Measurements from ENCODE around the gene ARHGAP9. TPM values are rescaled to one million over a fixed set of nuclear protein-coding genes. Genes with fewer than 3 reads are reported as not detected.
"Not testable (repeated sequence)": the region's sequence is repeated elsewhere in the genome, so short reads cannot be mapped to it uniquely, and the experiment has no call there.

ARHGAP9 gene
- total RNA-seq, 4 donors from 2014 or later: 11.7 to 87.2 (median 27.3) TPM; not detected in 1

DNA sequence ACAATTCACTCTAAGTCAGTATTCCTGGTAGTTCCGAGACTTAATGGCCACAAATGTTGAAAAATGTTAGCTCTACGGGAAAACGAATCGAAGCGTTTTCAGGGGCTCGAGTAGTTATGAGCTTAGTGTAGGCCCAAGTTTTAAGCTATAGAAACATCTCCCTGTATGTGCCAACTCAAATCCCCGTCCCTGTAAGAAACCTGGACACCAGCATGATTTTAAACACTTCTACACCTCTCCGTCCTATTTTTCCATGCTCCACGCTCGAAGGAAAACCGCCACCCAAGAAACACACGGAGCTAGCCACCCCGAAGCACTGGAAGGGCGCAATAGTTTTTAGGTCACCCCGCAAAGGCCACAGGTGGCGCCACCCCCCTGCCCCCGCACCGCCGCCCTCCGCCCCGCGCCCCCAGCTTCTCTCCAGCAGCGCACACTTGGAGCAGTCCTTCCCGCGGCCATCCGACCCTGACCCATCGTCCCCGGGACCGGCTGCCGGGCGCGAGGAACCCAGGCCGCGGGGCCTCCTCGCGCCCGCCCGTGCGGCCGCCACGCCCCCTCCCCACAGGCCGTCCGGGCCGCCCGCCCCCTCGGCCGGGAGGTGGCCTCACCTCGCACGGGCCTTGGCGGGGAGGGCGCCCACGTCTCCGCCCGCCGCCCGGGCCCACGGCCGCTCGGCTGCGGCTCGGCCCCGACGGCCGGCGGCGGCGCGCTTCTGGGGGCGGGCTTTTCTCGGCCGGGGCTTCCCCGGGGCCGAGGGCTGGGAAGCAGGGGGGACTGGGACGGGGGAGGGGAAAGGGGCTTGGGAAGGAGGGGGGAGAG lies 49.3 kb downstream of the ARHGAP9 start:
- DNase-seq: no peak
- WGBS, 2 donors (ENCODE audit: low coverage in 1 of 2): 0 to 1% methylated on average over 16 to 23 of the region's 74 CpGs
- peaks cover 5 to 22% (median 8%) of the 10 kb centered on the region in 4 donors for H3K4me1 ChIP-seq
- peak overlapping the region; percentile 94 to 98 (median 96) for H3K27ac ChIP-seq
- peak overlapping the region; percentile 75 to 89 (median 78) for H3K4me3 ChIP-seq
- in situ Hi-C loops (cut with MboI; ENCODE audit: low pct_ligation_motif_present in 1 of 4, low pct_unique_long_range_greater_than_20kb in 1 of 4, low sequenced_read_pairs in 3 of 4): loop anchor here in 1 of 4 donors (25.0 kb wide), 1 partner anchor 118 kb away; no protein-coding TSS in a partner anchor
- no peaks in the 10 kb centered on the region for H3K27me3 ChIP-seq
- intact Hi-C loops (cut with DNase I; ENCODE audit: low total_unique reads): no loop called here
- TF ChIP-seq POLR2A (IDR thresholded peaks at IDR 0.05) (no peak), EP300 (IDR thresholded peaks at IDR 0.05; ENCODE audit: low read depth) (no peak), POLR2AphosphoS5 (IDR thresholded peaks at IDR 0.05) (no peak)
- TF ChIP-seq, protein P1, sequence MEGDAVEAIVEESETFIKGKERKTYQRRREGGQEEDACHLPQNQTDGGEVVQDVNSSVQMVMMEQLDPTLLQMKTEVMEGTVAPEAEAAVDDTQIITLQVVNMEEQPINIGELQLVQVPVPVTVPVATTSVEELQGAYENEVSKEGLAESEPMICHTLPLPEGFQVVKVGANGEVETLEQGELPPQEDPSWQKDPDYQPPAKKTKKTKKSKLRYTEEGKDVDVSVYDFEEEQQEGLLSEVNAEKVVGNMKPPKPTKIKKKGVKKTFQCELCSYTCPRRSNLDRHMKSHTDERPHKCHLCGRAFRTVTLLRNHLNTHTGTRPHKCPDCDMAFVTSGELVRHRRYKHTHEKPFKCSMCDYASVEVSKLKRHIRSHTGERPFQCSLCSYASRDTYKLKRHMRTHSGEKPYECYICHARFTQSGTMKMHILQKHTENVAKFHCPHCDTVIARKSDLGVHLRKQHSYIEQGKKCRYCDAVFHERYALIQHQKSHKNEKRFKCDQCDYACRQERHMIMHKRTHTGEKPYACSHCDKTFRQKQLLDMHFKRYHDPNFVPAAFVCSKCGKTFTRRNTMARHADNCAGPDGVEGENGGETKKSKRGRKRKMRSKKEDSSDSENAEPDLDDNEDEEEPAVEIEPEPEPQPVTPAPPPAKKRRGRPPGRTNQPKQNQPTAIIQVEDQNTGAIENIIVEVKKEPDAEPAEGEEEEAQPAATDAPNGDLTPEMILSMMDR (IDR thresholded peaks at IDR 0.05): no peak
- H3K36me3 ChIP-seq: no peaks in the 10 kb centered on the region
- no peaks in the 10 kb centered on the region for H3K9me3 ChIP-seq

DNA sequence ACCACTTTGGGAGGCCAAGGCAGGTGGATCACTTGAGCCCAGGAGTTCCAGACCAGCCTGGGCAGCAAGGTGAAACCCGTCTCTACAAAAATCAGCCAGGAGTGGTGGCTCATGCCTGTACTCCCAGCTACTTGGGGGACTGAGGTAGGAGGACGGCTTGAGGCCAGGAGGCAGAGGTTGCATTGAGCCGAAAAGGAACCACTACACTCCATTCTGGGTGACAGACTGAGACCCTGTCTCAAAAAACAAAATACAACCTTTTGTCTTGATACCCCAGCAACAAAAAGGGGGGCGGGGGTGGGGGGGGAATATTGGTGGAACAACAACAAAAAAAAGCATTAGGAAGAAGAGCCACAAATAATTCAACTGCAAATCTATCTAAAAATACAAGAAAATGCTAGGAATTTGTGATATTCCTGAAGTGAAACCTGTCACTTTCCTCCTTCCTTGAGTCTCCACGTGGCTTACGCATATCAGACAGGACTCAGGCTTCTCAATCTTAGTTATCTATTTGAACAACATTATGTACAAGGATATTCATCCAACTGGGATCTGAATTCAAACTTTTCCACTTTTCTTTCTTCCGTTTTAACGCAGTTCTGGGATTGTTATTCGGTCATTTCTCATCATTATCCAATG lies 50.1 kb downstream of the ARHGAP9 start:
- peak overlapping the region; percentile 94 to 98 (median 96) for H3K27ac ChIP-seq
- H3K4me1 ChIP-seq: peaks cover 5 to 22% (median 8%) of the 10 kb centered on the region in 4 donors
- H3K36me3 ChIP-seq: no peaks in the 10 kb centered on the region
- H3K9me3 ChIP-seq: no peaks in the 10 kb centered on the region
- 21 to 24% methylated on average over 8 to 9 of the region's 9 CpGs for WGBS, 2 donors (ENCODE audit: low coverage in 1 of 2)
- intact Hi-C loops (cut with DNase I; ENCODE audit: low total_unique reads) (no loop called here), in situ Hi-C loops (cut with MboI; ENCODE audit: low pct_ligation_motif_present in 1 of 4, low pct_unique_long_range_greater_than_20kb in 1 of 4, low sequenced_read_pairs in 3 of 4) (loop anchor here in 1 of 4 donors (25.0 kb wide), 1 partner anchor 117 kb away; no protein-coding TSS in a partner anchor)
- no peaks in the 10 kb centered on the region for H3K27me3 ChIP-seq
- H3K4me3 ChIP-seq: peak overlapping the region; percentile 75 to 89 (median 78)
- DNase-seq: no peak
- TF ChIP-seq POLR2A (IDR thresholded peaks at IDR 0.05): no peak
- no peak for TF ChIP-seq POLR2AphosphoS5 (IDR thresholded peaks at IDR 0.05)
- TF ChIP-seq, protein P1 (IDR thresholded peaks at IDR 0.05): no peak
- TF ChIP-seq EP300 (IDR thresholded peaks at IDR 0.05; ENCODE audit: low read depth): no peak

DNA sequence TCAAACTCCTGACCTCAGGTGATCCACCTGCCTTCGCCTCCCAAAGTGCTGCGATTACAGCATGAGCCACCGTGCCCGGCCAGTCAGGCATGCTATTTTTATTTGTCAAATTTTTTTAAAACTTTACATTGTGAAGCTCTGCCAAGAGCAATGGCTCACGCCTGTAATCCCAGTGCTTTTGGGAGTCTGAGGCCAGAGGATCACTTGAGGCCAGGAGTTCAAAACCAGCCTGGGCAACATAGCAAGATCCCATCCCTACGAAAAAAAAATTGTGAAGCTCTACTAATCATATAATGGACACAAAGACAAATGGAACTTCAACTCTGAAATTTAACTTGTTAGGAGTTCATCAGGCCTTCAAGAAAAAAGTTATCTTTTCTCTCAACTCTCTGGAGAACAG lies 50.7 kb downstream of the ARHGAP9 start:
- Histone ChIP-seq H3K9me3 (no peaks in the 10 kb centered on the region), H3K27me3 (no peaks in the 10 kb centered on the region), H3K36me3 (no peaks in the 10 kb centered on the region), H3K4me1 (peaks cover 5 to 22% (median 8%) of the 10 kb centered on the region in 4 donors), H3K4me3 (no peak overlapping the region), H3K27ac (peak overlapping the region; percentile 94 to 98 (median 96))
- TF ChIP-seq EP300 (IDR thresholded peaks at IDR 0.05; ENCODE audit: low read depth): no peak
- TF ChIP-seq POLR2AphosphoS5 (IDR thresholded peaks at IDR 0.05): no peak
- TF ChIP-seq, protein P1 (IDR thresholded peaks at IDR 0.05): no peak
- no peak for TF ChIP-seq POLR2A (IDR thresholded peaks at IDR 0.05)
- in situ Hi-C loops (cut with MboI; ENCODE audit: low pct_ligation_motif_present in 1 of 4, low pct_unique_long_range_greater_than_20kb in 1 of 4, low sequenced_read_pairs in 3 of 4) (loop anchor here in 1 of 4 donors (25.0 kb wide), 1 partner anchor 117 kb away; no protein-coding TSS in a partner anchor), intact Hi-C loops (cut with DNase I; ENCODE audit: low total_unique reads) (no loop called here)
- DNase-seq: no peak
- 78 to 84% methylated on average over 2 to 6 of the region's 6 CpGs for WGBS, 2 donors (ENCODE audit: low coverage in 1 of 2)

- H3K4me1 ChIP-seq: peaks cover 5 to 22% (median 8%) of the 10 kb centered on the region in 4 donors
- DNase-seq; intact Hi-C loops (cut with DNase I; ENCODE audit: low total_unique reads); H3K4me3 ChIP-seq; H3K27ac ChIP-seq; H3K36me3 ChIP-seq; H3K27me3 ChIP-seq; H3K9me3 ChIP-seq: not testable (repeated sequence)
- in situ Hi-C loops (cut with MboI; ENCODE audit: low pct_ligation_motif_present in 1 of 4, low pct_unique_long_range_greater_than_20kb in 1 of 4, low sequenced_read_pairs in 3 of 4): loop anchor here in 1 of 4 donors (25.0 kb wide), 1 partner anchor 115 kb away; no protein-coding TSS in a partner anchor
- WGBS, 2 donors (ENCODE audit: low coverage in 1 of 2): 92 to 100% methylated on average over 1 to 10 of the region's 10 CpGs
These were observed 52.7 kb downstream of the ARHGAP9 start for GRCh38 chr12:57426948-57427347.

Small RNA genes lying within 50 kb of the gene (small RNA-seq; reads per million reads assigned to genes)
- gene MIR616: 0 to 0.18 (median 0.07) reads per million in 4 donors

Other genes starting within 250 kb of the ARHGAP9 start
- 1 to 10 TPM; 1.8 to 3.3 (median 1.9) TPM for gene STAC3, start 228.7 kb downstream of the ARHGAP9 start, total RNA-seq
- 10 to 100 TPM; 26.3 to 56.9 (median 33.3) TPM for gene R3HDM2, start 48.8 kb downstream of the ARHGAP9 start, total RNA-seq
- gene INHBC, start 45.1 kb downstream of the ARHGAP9 start, total RNA-seq: not detected
- not detected for gene INHBE, start 24.6 kb downstream of the ARHGAP9 start, total RNA-seq
- gene GLI1, start 20.1 kb downstream of the ARHGAP9 start, total RNA-seq: 1 to 10 TPM in 1 of 4 donors, under 1 TPM in 2, not detected in 1; 0.41 to 1.2 (median 0.79) TPM
- gene MARS1, start 8.2 kb upstream of the ARHGAP9 start, total RNA-seq: 100 to 1,000 TPM in 2 of 4 donors, 10 to 100 TPM in 2; 39.0 to 184 (median 103) TPM
- gene DDIT3, start 40.6 kb upstream of the ARHGAP9 start, total RNA-seq: 100 to 1,000 TPM in 2 of 4 donors, 10 to 100 TPM in 2; 27.6 to 338 (median 67.6) TPM
- 100 to 1,000 TPM in 1 of 4 donors, 10 to 100 TPM in 3; 36.6 to 155 (median 51.0) TPM for gene MBD6, start 43.0 kb upstream of the ARHGAP9 start, total RNA-seq
- gene DCTN2, start 67.3 kb upstream of the ARHGAP9 start, total RNA-seq: 100 to 1,000 TPM; 154 to 344 (median 175) TPM
- gene KIF5A, start 70.2 kb upstream of the ARHGAP9 start, total RNA-seq: 1 to 10 TPM; 1.3 to 6.2 (median 1.6) TPM
- gene PIP4K2C, start 111.3 kb upstream of the ARHGAP9 start, total RNA-seq: 100 to 1,000 TPM in 1 of 4 donors, 10 to 100 TPM in 3; 38.4 to 308 (median 45.8) TPM
- 10 to 100 TPM in 1 of 4 donors, 1 to 10 TPM in 3; 8.0 to 10.9 (median 9.6) TPM for gene DTX3, start 125.0 kb upstream of the ARHGAP9 start, total RNA-seq
- gene ARHGEF25, start 131.6 kb upstream of the ARHGAP9 start, total RNA-seq: 10 to 100 TPM in 3 of 4 donors, 1 to 10 TPM in 1; 6.6 to 35.9 (median 15.3) TPM
- 1 to 10 TPM in 2 of 4 donors, under 1 TPM in 1, not detected in 1; 0.68 to 6.4 (median 2.1) TPM for gene B4GALNT1, start 153.3 kb upstream of the ARHGAP9 start, total RNA-seq
- 100 to 1,000 TPM; 187 to 362 (median 249) TPM for gene OS9, start 214.3 kb upstream of the ARHGAP9 start, total RNA-seq